ENCODE measurements around the gene HFE. TPM values are rescaled to one million over a fixed set of nuclear protein-coding genes. Genes with fewer than 3 reads are reported as not detected.

HFE gene
- polyA plus RNA-seq, 1 donor from 2014 or later = not detected

GRCh38 chr6:26107935-26108334, 20.7 kb downstream of the HFE start:
- H3K79me2 ChIP-seq (replicated peaks; ENCODE audit: insufficient read depth, low read length) = no peaks in the 10 kb centered on the region
- H2AFZ ChIP-seq (ENCODE audit: low read depth, low read length) = no peak overlapping the region
- H3K27me3 ChIP-seq (ENCODE audit: insufficient read depth, low read depth, low read length) = no peaks in the 10 kb centered on the region
- no peak overlapping the region for H3K4me2 ChIP-seq (ENCODE audit: low read length)
- no peaks in the 10 kb centered on the region for H3F3A ChIP-seq (ENCODE audit: insufficient read depth, low read length, poor library complexity, severe bottlenecking)
- no peak overlapping the region for H3K27ac ChIP-seq (ENCODE audit: low read length)
- TF ChIP-seq RAD21 (conservative IDR thresholded peaks at IDR 0.05) (no peak), MXI1 (conservative IDR thresholded peaks at IDR 0.05; ENCODE audit: poor library complexity, severe bottlenecking) (no peak), CTCF (IDR thresholded peaks at IDR 0.05; ENCODE audit: poor library complexity, severe bottlenecking) (no peak), TAF1 (IDR thresholded peaks at IDR 0.05; ENCODE audit: low read depth) (no peak), EP300 (conservative IDR thresholded peaks at IDR 0.05; ENCODE audit: poor library complexity, severe bottlenecking) (no peak), EZH2 (IDR thresholded peaks at IDR 0.05; ENCODE audit: borderline replicate concordance, insufficient read depth, low read length, poor library complexity, severe bottlenecking) (no peak), SMC3 (conservative IDR thresholded peaks at IDR 0.05; ENCODE audit: poor library complexity) (no peak), POLR2AphosphoS5 (IDR thresholded peaks at IDR 0.05) (no peak)
- TF ChIP-seq, protein P1, sequence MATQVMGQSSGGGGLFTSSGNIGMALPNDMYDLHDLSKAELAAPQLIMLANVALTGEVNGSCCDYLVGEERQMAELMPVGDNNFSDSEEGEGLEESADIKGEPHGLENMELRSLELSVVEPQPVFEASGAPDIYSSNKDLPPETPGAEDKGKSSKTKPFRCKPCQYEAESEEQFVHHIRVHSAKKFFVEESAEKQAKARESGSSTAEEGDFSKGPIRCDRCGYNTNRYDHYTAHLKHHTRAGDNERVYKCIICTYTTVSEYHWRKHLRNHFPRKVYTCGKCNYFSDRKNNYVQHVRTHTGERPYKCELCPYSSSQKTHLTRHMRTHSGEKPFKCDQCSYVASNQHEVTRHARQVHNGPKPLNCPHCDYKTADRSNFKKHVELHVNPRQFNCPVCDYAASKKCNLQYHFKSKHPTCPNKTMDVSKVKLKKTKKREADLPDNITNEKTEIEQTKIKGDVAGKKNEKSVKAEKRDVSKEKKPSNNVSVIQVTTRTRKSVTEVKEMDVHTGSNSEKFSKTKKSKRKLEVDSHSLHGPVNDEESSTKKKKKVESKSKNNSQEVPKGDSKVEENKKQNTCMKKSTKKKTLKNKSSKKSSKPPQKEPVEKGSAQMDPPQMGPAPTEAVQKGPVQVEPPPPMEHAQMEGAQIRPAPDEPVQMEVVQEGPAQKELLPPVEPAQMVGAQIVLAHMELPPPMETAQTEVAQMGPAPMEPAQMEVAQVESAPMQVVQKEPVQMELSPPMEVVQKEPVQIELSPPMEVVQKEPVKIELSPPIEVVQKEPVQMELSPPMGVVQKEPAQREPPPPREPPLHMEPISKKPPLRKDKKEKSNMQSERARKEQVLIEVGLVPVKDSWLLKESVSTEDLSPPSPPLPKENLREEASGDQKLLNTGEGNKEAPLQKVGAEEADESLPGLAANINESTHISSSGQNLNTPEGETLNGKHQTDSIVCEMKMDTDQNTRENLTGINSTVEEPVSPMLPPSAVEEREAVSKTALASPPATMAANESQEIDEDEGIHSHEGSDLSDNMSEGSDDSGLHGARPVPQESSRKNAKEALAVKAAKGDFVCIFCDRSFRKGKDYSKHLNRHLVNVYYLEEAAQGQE (IDR thresholded peaks at IDR 0.05; ENCODE audit: borderline replicate concordance) = no peak
- no peaks in the 10 kb centered on the region for H3K36me3 ChIP-seq (ENCODE audit: insufficient read depth, low read length)
- H3K9me3 ChIP-seq (ENCODE audit: low read length) = no peaks in the 10 kb centered on the region
- no peak overlapping the region for H3K9ac ChIP-seq (ENCODE audit: low read length)
- H3K9me2 ChIP-seq (ENCODE audit: insufficient read depth, low read length) = no peaks in the 10 kb centered on the region
- no peak overlapping the region for H3K4me3 ChIP-seq (ENCODE audit: low read length)
- no peaks in the 10 kb centered on the region for H4K20me1 ChIP-seq (ENCODE audit: insufficient read depth)

DNA sequence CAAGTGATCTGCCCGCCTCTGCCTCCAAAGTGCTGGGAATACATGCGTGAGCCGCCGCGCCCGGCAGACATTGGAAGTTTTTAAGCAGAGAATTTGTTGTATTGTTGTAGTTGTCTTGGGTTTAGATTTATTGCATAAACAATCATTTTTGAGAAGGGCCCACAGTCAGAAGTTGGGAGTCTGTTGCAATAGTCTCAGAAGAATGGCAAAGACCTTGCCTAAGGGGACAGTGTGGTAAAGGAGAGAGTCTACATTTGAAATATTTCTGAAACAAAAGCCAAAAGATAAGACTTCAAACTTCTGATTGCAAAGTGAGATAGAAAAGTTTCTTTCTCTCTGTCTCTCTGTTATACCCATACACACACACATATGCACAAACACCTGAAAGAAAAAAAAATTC, 22.5 kb downstream of the HFE start:
- Histone ChIP-seq H3K4me2 (ENCODE audit: low read length) (no peak overlapping the region), H2AFZ (ENCODE audit: low read depth, low read length) (no peak overlapping the region), H4K20me1 (ENCODE audit: insufficient read depth) (no peaks in the 10 kb centered on the region), H3K27me3 (ENCODE audit: insufficient read depth, low read depth, low read length) (no peaks in the 10 kb centered on the region), H3K36me3 (ENCODE audit: insufficient read depth, low read length) (no peaks in the 10 kb centered on the region), H3K9me3 (ENCODE audit: low read length) (no peaks in the 10 kb centered on the region), H3K9me2 (ENCODE audit: insufficient read depth, low read length) (no peaks in the 10 kb centered on the region), H3F3A (ENCODE audit: insufficient read depth, low read length, poor library complexity, severe bottlenecking) (no peaks in the 10 kb centered on the region), H3K9ac (ENCODE audit: low read length) (no peak overlapping the region), H3K4me3 (ENCODE audit: low read length) (no peak overlapping the region), H3K27ac (ENCODE audit: low read length) (no peak overlapping the region), H3K79me2 (replicated peaks; ENCODE audit: insufficient read depth, low read length) (no peaks in the 10 kb centered on the region)
- no peak for TF ChIP-seq EP300 (conservative IDR thresholded peaks at IDR 0.05; ENCODE audit: poor library complexity, severe bottlenecking)
- no peak for TF ChIP-seq RAD21 (conservative IDR thresholded peaks at IDR 0.05)
- TF ChIP-seq, protein P1 (IDR thresholded peaks at IDR 0.05; ENCODE audit: borderline replicate concordance) = no peak
- no peak for TF ChIP-seq EZH2 (IDR thresholded peaks at IDR 0.05; ENCODE audit: borderline replicate concordance, insufficient read depth, low read length, poor library complexity, severe bottlenecking)
